ENCODE results near the gene FHL2. TPM values are rescaled to one million over a fixed set of nuclear protein-coding genes. Genes with fewer than 3 reads are reported as not detected.

The FHL2 gene
- total RNA-seq, 1 donor from 2014 or later: 5.5 TPM

GRCh38 chr2:105380432-105381100 is 18.3 kb downstream of the FHL2 start:
- H3K27ac ChIP-seq: no peak overlapping the region
- ATAC-seq: no peak
- TF ChIP-seq, protein P1, sequence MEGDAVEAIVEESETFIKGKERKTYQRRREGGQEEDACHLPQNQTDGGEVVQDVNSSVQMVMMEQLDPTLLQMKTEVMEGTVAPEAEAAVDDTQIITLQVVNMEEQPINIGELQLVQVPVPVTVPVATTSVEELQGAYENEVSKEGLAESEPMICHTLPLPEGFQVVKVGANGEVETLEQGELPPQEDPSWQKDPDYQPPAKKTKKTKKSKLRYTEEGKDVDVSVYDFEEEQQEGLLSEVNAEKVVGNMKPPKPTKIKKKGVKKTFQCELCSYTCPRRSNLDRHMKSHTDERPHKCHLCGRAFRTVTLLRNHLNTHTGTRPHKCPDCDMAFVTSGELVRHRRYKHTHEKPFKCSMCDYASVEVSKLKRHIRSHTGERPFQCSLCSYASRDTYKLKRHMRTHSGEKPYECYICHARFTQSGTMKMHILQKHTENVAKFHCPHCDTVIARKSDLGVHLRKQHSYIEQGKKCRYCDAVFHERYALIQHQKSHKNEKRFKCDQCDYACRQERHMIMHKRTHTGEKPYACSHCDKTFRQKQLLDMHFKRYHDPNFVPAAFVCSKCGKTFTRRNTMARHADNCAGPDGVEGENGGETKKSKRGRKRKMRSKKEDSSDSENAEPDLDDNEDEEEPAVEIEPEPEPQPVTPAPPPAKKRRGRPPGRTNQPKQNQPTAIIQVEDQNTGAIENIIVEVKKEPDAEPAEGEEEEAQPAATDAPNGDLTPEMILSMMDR (IDR thresholded peaks at IDR 0.05): no peak

DNA sequence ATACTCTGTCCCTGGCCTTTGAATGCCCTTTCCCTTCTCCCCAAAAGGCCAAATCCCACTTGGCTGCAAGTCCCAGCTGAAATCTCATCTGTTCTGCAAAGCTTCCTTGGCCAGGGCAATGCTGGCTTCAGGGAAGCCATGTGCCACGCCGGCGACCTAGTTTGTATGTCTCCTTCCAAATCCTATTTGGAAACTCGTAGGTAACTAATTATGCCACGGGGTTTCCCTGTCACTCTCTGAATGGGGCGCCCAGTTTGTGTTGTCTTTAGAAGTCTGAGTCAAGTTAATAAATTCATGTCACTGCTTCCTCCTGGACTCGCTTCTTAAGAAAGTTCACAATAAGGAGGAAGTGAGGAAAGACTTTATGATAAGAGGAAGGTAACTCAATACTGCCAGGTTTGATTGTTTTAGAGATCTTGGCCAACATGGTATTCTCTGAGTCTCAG is 19.1 kb downstream of the FHL2 start:
- H3K4me1 ChIP-seq: peaks cover 5% of the 10 kb centered on the region
- H3K27ac ChIP-seq: no peak overlapping the region
- TF ChIP-seq, protein P1 (IDR thresholded peaks at IDR 0.05): no peak
- H3K27me3 ChIP-seq (ENCODE audit: low read depth): no peaks in the 10 kb centered on the region
- intact Hi-C loops (cut with DNase I): no loop called here
- H3K4me3 ChIP-seq: no peak overlapping the region
- ATAC-seq (no peak), DNase-seq (no peak)
- no peaks in the 10 kb centered on the region for H3K9me3 ChIP-seq
- no peaks in the 10 kb centered on the region for H3K36me3 ChIP-seq

More at GRCh38 chr2:105380432-105381100, 18.3 kb downstream of the FHL2 start:
- Histone ChIP-seq H3K9me3 (no peaks in the 10 kb centered on the region), H3K4me1 (peaks cover 5% of the 10 kb centered on the region), H3K36me3 (no peaks in the 10 kb centered on the region), H3K27me3 (ENCODE audit: low read depth) (no peaks in the 10 kb centered on the region), H3K4me3 (no peak overlapping the region)
- intact Hi-C loops (cut with DNase I): no loop called here
- DNase-seq: no peak

DNA sequence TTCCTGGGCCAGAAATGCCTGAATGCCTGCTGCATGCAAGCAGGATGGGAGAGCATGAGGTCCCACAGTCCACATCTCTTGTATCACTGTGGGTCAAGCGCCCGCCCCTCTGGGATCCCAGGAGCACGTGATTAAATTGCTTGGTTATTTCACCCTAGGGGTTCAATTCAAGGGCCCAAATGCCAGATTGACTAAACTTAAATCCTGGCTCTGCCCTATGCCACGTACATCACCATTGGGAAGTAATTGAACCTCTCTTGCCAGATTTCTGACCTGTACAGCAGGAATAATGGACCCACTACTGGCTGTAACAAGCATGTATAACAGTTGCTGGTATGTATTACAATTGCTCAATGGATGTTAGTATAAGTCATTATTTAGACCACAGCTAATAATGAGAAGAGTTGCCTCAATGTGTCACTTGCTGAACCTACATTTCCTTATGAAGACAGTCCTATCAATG is 19.9 kb downstream of the FHL2 start:
- no peaks in the 10 kb centered on the region for H3K27me3 ChIP-seq (ENCODE audit: low read depth)
- no peaks in the 10 kb centered on the region for H3K36me3 ChIP-seq
- ATAC-seq (no peak), DNase-seq (no peak)
- peaks cover 9% of the 10 kb centered on the region for H3K4me1 ChIP-seq
- no peaks in the 10 kb centered on the region for H3K9me3 ChIP-seq
- TF ChIP-seq, protein P1 (IDR thresholded peaks at IDR 0.05): no peak
- no peak overlapping the region for H3K4me3 ChIP-seq
- intact Hi-C loops (cut with DNase I): no loop called here
- no peak overlapping the region for H3K27ac ChIP-seq

DNA sequence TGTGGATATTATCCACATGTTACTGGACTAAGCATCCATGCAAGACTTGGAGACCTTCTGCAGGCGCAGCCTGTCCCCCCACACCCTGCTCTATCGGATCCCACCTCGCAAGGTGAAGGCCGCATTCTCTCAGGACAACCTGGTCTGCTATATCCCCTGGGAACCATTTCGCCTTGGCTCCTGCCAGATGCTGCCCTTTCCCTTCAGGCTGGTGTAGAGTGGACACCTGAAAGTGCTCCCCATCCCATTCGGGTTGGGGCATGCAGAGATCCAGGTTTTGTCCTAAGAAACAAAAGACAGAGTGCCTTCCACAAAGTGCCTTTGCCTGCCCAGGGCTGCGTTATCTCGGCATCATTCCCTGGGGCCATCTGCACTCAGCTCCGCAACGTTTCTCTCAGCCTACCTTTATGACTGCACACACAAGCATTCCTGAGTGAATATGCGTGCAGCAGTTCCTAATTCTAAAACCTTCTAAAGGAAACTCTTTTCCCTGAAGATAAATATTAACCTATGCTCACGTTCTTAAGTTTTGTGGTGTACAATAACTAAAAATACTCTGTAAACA is 20.5 kb downstream of the FHL2 start:
- Histone ChIP-seq H3K4me3 (no peak overlapping the region), H3K27ac (no peak overlapping the region), H3K9me3 (no peaks in the 10 kb centered on the region), H3K36me3 (no peaks in the 10 kb centered on the region), H3K4me1 (peaks cover 15% of the 10 kb centered on the region), H3K27me3 (ENCODE audit: low read depth) (no peaks in the 10 kb centered on the region)
- no peak for ATAC-seq
- no peak for DNase-seq
- TF ChIP-seq, protein P1 (IDR thresholded peaks at IDR 0.05): no peak
- intact Hi-C loops (cut with DNase I): no loop called here

- H3K27me3 ChIP-seq (ENCODE audit: low read depth): no peaks in the 10 kb centered on the region
- DNase-seq (no peak), ATAC-seq (no peak)
- no peaks in the 10 kb centered on the region for H3K36me3 ChIP-seq
- intact Hi-C loops (cut with DNase I): no loop called here
- no peak overlapping the region for H3K4me3 ChIP-seq
- H3K27ac ChIP-seq: no peak overlapping the region
- TF ChIP-seq, protein P1 (IDR thresholded peaks at IDR 0.05): no peak
- peaks cover 20% of the 10 kb centered on the region for H3K4me1 ChIP-seq
- H3K9me3 ChIP-seq: no peaks in the 10 kb centered on the region
Measured at GRCh38 chr2:105377871-105378270, 21.0 kb downstream of the FHL2 start.

All from lower lobe of right lung (tissue), 2 donors.